ENCODE data around the gene CST9. TPM values are rescaled to one million over a fixed set of nuclear protein-coding genes. Genes with fewer than 3 reads are reported as not detected.

The CST9 gene
- total RNA-seq, 1 experiment from 2014 or later = not detected

GRCh38 chr20:23632711-23633573 lies 27.2 kb upstream of the CST9 start:
- H3K27me3 ChIP-seq = no peaks in the 10 kb centered on the region
- H3K9me3 ChIP-seq (replicated peaks) = no peaks in the 10 kb centered on the region
- H3K4me3 ChIP-seq = no peak overlapping the region
- H3K27ac ChIP-seq = no peak overlapping the region
- no peaks in the 10 kb centered on the region for H3K4me1 ChIP-seq
- peak in 1 of 2 experiments; percentile 48 for DNase-seq
- no peaks in the 10 kb centered on the region for H3K36me3 ChIP-seq

- Histone ChIP-seq H3K4me1 (peaks cover 5% of the 10 kb centered on the region; the same call in 1 of the 2 replicates), H3K27ac (no peak overlapping the region), H3K4me3 (no peak overlapping the region), H3K9me3 (replicated peaks) (no peaks in the 10 kb centered on the region), H3K27me3 (no peaks in the 10 kb centered on the region), H3K36me3 (no peaks in the 10 kb centered on the region)
- DNase-seq = no peak
Measured at GRCh38 chr20:23631981-23632710, 26.4 kb upstream of the CST9 start.

GRCh38 chr20:23631226-23631822 lies 25.6 kb upstream of the CST9 start:
- Histone ChIP-seq H3K4me3 (no peak overlapping the region), H3K27me3 (no peaks in the 10 kb centered on the region), H3K36me3 (no peaks in the 10 kb centered on the region), H3K4me1 (peaks cover 5% of the 10 kb centered on the region; the same call in 1 of the 2 replicates), H3K9me3 (replicated peaks) (no peaks in the 10 kb centered on the region), H3K27ac (no peak overlapping the region)
- no peak for DNase-seq

- Histone ChIP-seq H3K27ac (no peak overlapping the region), H3K36me3 (no peaks in the 10 kb centered on the region), H3K4me1 (peaks cover 8% of the 10 kb centered on the region; the same call in 1 of the 2 replicates), H3K4me3 (no peak overlapping the region), H3K27me3 (no peaks in the 10 kb centered on the region; the same call in 1 of the 2 replicates), H3K9me3 (replicated peaks) (no peaks in the 10 kb centered on the region)
- no peak for DNase-seq
Measured at GRCh38 chr20:23630392-23630849, 24.7 kb upstream of the CST9 start.

- no peak overlapping the region for H3K4me3 ChIP-seq
- DNase-seq = no peak
- H3K27ac ChIP-seq = no peak overlapping the region
- peaks cover 8% of the 10 kb centered on the region; the same call in 1 of the 2 replicates for H3K4me1 ChIP-seq
- no peaks in the 10 kb centered on the region for H3K9me3 ChIP-seq (replicated peaks)
- no peaks in the 10 kb centered on the region for H3K36me3 ChIP-seq
- no peaks in the 10 kb centered on the region; the same call in 1 of the 2 replicates for H3K27me3 ChIP-seq
Measured at GRCh38 chr20:23629542-23630391, 24.1 kb upstream of the CST9 start.

- H3K9me3 ChIP-seq (replicated peaks) = no peaks in the 10 kb centered on the region
- peaks cover 8% of the 10 kb centered on the region; the same call in 1 of the 2 replicates for H3K4me1 ChIP-seq
- H3K36me3 ChIP-seq = no peaks in the 10 kb centered on the region
- no peaks in the 10 kb centered on the region; the same call in 1 of the 2 replicates for H3K27me3 ChIP-seq
- H3K4me3 ChIP-seq = no peak overlapping the region
- no peak for DNase-seq
- no peak overlapping the region for H3K27ac ChIP-seq
Measured at GRCh38 chr20:23629017-23629541, 23.4 kb upstream of the CST9 start.

- Histone ChIP-seq H3K4me1 (peaks cover 8% of the 10 kb centered on the region; the same call in 1 of the 2 replicates), H3K27me3 (no peaks in the 10 kb centered on the region; the same call in 1 of the 2 replicates), H3K4me3 (no peak overlapping the region), H3K27ac (no peak overlapping the region), H3K36me3 (no peaks in the 10 kb centered on the region), H3K9me3 (replicated peaks) (no peaks in the 10 kb centered on the region)
- DNase-seq = no peak
Measured at GRCh38 chr20:23628402-23629016, 22.8 kb upstream of the CST9 start.

- Histone ChIP-seq H3K36me3 (no peaks in the 10 kb centered on the region), H3K9me3 (replicated peaks) (no peaks in the 10 kb centered on the region), H3K4me3 (no peak overlapping the region), H3K27ac (no peak overlapping the region), H3K27me3 (no peaks in the 10 kb centered on the region; the same call in 1 of the 2 replicates), H3K4me1 (peaks cover 13% of the 10 kb centered on the region)
- DNase-seq = no peak
Measured at GRCh38 chr20:23627501-23627900, 21.8 kb upstream of the CST9 start.

GRCh38 chr20:23626040-23626620 lies 20.4 kb upstream of the CST9 start:
- Histone ChIP-seq H3K4me3 (no peak overlapping the region), H3K4me1 (peaks cover 17% of the 10 kb centered on the region), H3K27me3 (no peaks in the 10 kb centered on the region; the same call in 1 of the 2 replicates), H3K27ac (no peak overlapping the region), H3K9me3 (replicated peaks) (no peaks in the 10 kb centered on the region; the same call in 1 of the 2 replicates), H3K36me3 (no peaks in the 10 kb centered on the region)
- no peak for DNase-seq

- DNase-seq = no peak
- no peaks in the 10 kb centered on the region; the same call in 1 of the 2 replicates for H3K27me3 ChIP-seq
- H3K27ac ChIP-seq = no peak overlapping the region
- H3K4me3 ChIP-seq = no peak overlapping the region
- no peaks in the 10 kb centered on the region for H3K36me3 ChIP-seq
- no peaks in the 10 kb centered on the region; the same call in 1 of the 2 replicates for H3K9me3 ChIP-seq (replicated peaks)
- peaks cover 17% of the 10 kb centered on the region for H3K4me1 ChIP-seq
Measured at GRCh38 chr20:23625236-23625964, 19.7 kb upstream of the CST9 start.

GRCh38 chr20:23624324-23624691 lies 18.6 kb upstream of the CST9 start:
- H3K9me3 ChIP-seq (replicated peaks) = no peaks in the 10 kb centered on the region; the same call in 1 of the 2 replicates
- H3K4me1 ChIP-seq = peaks cover 17% of the 10 kb centered on the region
- DNase-seq = no peak
- H3K4me3 ChIP-seq = no peak overlapping the region
- H3K36me3 ChIP-seq = no peaks in the 10 kb centered on the region
- no peaks in the 10 kb centered on the region; the same call in 1 of the 2 replicates for H3K27me3 ChIP-seq
- H3K27ac ChIP-seq = no peak overlapping the region

- Histone ChIP-seq H3K4me3 (no peak overlapping the region), H3K36me3 (no peaks in the 10 kb centered on the region), H3K27ac (no peak overlapping the region), H3K4me1 (peaks cover 17% of the 10 kb centered on the region), H3K9me3 (replicated peaks) (no peaks in the 10 kb centered on the region; the same call in 1 of the 2 replicates), H3K27me3 (no peaks in the 10 kb centered on the region; the same call in 1 of the 2 replicates)
- no peak for DNase-seq
Measured at GRCh38 chr20:23623666-23624323, 18.1 kb upstream of the CST9 start.

Measured in SJCRH30 (cell line).